ENCODE data around the gene CDK19. TPM values are rescaled to one million over a fixed set of nuclear protein-coding genes. Genes with fewer than 3 reads are reported as not detected.

CDK19 gene
- total RNA-seq, 6 experiments from 2014 or later = 18.6 to 22.4 (median 20.0) TPM

- peaks cover 21% of the 10 kb centered on the region for H3K36me3 Mint-ChIP-seq (ENCODE audit: low read depth)
- H3K4me1 Mint-ChIP-seq (ENCODE audit: low read depth) = peaks cover 6% of the 10 kb centered on the region
- DNase-seq = no peak
- H3K9me3 Mint-ChIP-seq = peaks cover 12% of the 10 kb centered on the region; the same call in 1 of the 2 replicates
- no peak overlapping the region for H3K4me3 Mint-ChIP-seq
- H3K27me3 Mint-ChIP-seq (ENCODE audit: insufficient read depth) = no peaks in the 10 kb centered on the region; the same call in none of the 2 replicates
- H3K27ac Mint-ChIP-seq = no peak overlapping the region
- no peak for TF ChIP-seq CTCF (IDR thresholded peaks at IDR 0.05)
Measured at GRCh38 chr6:110799655-110800054, 15.6 kb downstream of the CDK19 start.

GRCh38 chr6:110799189-110799588 lies 16.1 kb downstream of the CDK19 start:
- Mint-ChIP-seq H3K36me3 (ENCODE audit: low read depth) (peaks cover 21% of the 10 kb centered on the region), H3K4me3 (no peak overlapping the region), H3K9me3 (peaks cover 12% of the 10 kb centered on the region; the same call in 1 of the 2 replicates), H3K27ac (no peak overlapping the region), H3K4me1 (ENCODE audit: low read depth) (peaks cover 6% of the 10 kb centered on the region), H3K27me3 (ENCODE audit: insufficient read depth) (no peaks in the 10 kb centered on the region; the same call in none of the 2 replicates)
- no peak for TF ChIP-seq CTCF (IDR thresholded peaks at IDR 0.05)
- no peak for DNase-seq

GRCh38 chr6:110795271-110795670 lies 20.0 kb downstream of the CDK19 start:
- no peak for TF ChIP-seq CTCF (IDR thresholded peaks at IDR 0.05)
- H3K4me3 Mint-ChIP-seq = no peak overlapping the region
- H3K9me3 Mint-ChIP-seq = peaks cover 4% of the 10 kb centered on the region; the same call in 1 of the 2 replicates
- no peak overlapping the region for H3K27ac Mint-ChIP-seq
- H3K27me3 Mint-ChIP-seq (ENCODE audit: insufficient read depth) = no peaks in the 10 kb centered on the region; the same call in 1 of the 2 replicates
- no peak for DNase-seq
- H3K36me3 Mint-ChIP-seq (ENCODE audit: low read depth) = peaks cover 6% of the 10 kb centered on the region
- H3K4me1 Mint-ChIP-seq (ENCODE audit: low read depth) = peaks cover 6% of the 10 kb centered on the region

GRCh38 chr6:110786696-110787095 lies 28.6 kb downstream of the CDK19 start:
- Mint-ChIP-seq H3K27me3 (ENCODE audit: insufficient read depth) (no peaks in the 10 kb centered on the region), H3K27ac (no peak overlapping the region), H3K4me3 (no peak overlapping the region), H3K36me3 (ENCODE audit: low read depth) (peaks cover 10% of the 10 kb centered on the region), H3K9me3 (peaks cover 12% of the 10 kb centered on the region), H3K4me1 (ENCODE audit: low read depth) (peaks cover 7% of the 10 kb centered on the region; the same call in 1 of the 2 replicates)
- DNase-seq = no peak
- no peak for TF ChIP-seq CTCF (IDR thresholded peaks at IDR 0.05)

- TF ChIP-seq CTCF (IDR thresholded peaks at IDR 0.05) = no peak
- peaks cover 12% of the 10 kb centered on the region for H3K9me3 Mint-ChIP-seq
- peaks cover 7% of the 10 kb centered on the region; the same call in 1 of the 2 replicates for H3K4me1 Mint-ChIP-seq (ENCODE audit: low read depth)
- no peak for DNase-seq
- no peaks in the 10 kb centered on the region for H3K27me3 Mint-ChIP-seq (ENCODE audit: insufficient read depth)
- no peak overlapping the region for H3K4me3 Mint-ChIP-seq
- no peak overlapping the region for H3K27ac Mint-ChIP-seq
- H3K36me3 Mint-ChIP-seq (ENCODE audit: low read depth) = peaks cover 10% of the 10 kb centered on the region
Measured at GRCh38 chr6:110786271-110786670, 29.0 kb downstream of the CDK19 start.

GRCh38 chr6:110784610-110784979 lies 30.7 kb downstream of the CDK19 start:
- DNase-seq = no peak
- H3K4me1 Mint-ChIP-seq (ENCODE audit: low read depth) = peaks cover 7% of the 10 kb centered on the region; the same call in 1 of the 2 replicates
- no peak for TF ChIP-seq CTCF (IDR thresholded peaks at IDR 0.05)
- no peaks in the 10 kb centered on the region for H3K27me3 Mint-ChIP-seq (ENCODE audit: insufficient read depth)
- peaks cover 12% of the 10 kb centered on the region for H3K9me3 Mint-ChIP-seq
- no peak overlapping the region for H3K4me3 Mint-ChIP-seq
- no peak overlapping the region for H3K27ac Mint-ChIP-seq
- H3K36me3 Mint-ChIP-seq (ENCODE audit: low read depth) = peaks cover 10% of the 10 kb centered on the region
